ENCODE results near the gene ECI1. TPM values are rescaled to one million over a fixed set of nuclear protein-coding genes. Genes with fewer than 3 reads are reported as not detected.

ECI1 gene
- total RNA-seq, 2 donors from 2014 or later, result 113 to 132 TPM

DNA sequence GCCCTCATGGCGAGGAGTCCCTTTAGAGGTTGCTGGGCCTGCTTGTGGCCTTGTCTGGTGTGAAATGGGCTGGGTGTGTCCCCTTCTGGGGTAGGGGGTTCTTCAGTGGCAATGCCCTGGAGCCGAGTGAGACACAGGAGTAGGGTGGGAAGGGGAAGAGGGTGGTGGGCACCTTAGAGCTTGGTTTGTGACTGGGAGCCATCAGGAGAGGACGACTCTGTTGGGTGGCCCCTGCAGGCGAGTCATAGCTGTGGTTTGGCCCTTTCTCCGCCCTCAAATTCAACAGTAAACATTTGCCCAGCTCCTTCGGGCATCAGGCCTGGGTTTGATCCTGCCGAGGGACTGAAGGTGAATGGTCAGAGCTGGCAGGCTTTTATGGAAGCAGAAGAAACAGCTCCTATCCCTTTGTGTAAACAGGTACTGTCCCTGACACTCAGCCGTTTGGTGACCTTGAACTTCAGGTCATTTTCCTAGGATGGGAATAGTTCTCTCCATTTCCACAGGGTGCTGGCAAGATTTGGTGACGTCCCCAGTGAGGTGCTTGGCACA is 25.1 kb downstream of the ECI1 start:
- DNase-seq (peak in 1 of 2 donors; percentile 36), ATAC-seq (no peak)
- intact Hi-C loops (cut with DNase I, micrococcal nuclease), result no loop called here

GRCh38 chr16:2223942-2224486 is 27.4 kb downstream of the ECI1 start:
- intact Hi-C loops (cut with DNase I, micrococcal nuclease), result no loop called here
- ATAC-seq, result peak; percentile 64
- peak; percentile 70 to 82 for DNase-seq

DNA sequence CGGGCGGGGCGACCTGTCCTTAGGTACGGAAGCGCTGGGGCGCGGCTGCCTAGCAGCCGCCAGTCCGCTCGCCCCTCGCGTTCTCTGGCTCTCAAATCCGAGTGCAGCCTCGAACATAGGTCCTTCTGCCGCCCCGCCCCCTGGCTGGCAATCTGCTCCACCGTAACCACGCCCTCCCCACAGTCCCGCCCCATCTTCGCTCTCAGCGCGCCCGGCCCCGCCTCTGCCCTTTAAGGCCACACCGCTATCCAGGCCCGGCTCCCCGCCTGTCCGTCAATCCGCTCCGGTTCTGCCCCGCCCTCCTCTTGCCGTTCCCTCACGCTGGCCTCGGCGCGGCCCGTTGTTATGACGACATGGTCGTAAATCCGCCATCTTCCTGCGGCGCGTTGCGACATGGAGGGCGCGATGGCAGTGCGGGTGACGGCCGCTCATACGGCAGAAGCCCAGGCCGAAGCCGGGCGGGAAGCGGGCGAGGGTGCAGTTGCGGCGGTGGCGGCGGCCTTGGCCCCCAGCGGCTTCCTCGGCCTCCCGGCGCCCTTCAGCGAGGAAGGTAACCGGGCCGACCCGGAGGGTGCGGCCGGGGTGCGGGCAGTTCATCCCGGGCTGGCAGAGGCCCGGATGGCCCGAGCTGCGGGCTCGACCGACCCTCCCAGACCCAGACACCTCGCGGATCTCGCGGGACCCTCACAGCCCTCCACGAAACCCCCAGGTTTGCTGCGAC is 28.0 kb downstream of the ECI1 start, which contains the start of gene E4F1:
Gene E4F1 (plus strand): TSS at position 371 of the 721 bp plus-strand sequence. CDS start 23 bp downstream, at position 394.
- intact Hi-C loops (cut with DNase I, micrococcal nuclease), result no loop called here
- peak; percentile 100 for DNase-seq
- ATAC-seq, result peak; percentile 91

DNA sequence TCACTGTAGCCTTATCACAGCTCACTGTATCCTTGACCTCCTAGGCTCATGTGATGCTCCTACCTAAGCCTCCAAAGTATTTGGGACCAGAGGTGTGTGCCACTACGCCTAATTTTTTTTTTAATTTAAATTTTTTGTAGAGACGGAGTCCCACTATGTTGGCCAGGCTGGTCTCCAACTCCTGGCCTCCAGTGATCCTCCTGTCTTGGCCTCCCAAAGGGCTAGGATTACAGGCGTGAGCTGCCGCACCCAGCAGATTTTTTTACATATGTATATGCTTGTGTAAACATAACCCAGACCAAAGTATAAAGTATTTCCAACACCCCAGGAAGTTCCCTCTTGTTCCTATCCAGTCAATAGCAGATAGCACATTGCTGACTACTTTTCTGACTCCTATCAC is 35.1 kb downstream of the ECI1 start:
- ATAC-seq (no peak), DNase-seq (no peak)
- intact Hi-C loops (cut with DNase I, micrococcal nuclease), result no loop called here

GRCh38 chr16:2214719-2214968 is 36.7 kb downstream of the ECI1 start, which contains the start of gene PGP:
Gene PGP, minus strand, starts transcription at chr16:2214840. Its CDS starts 63 bp downstream, at chr16:2214777.
- intact Hi-C loops (cut with DNase I, micrococcal nuclease), result no loop called here
- DNase-seq (no peak), ATAC-seq (no peak)

DNA sequence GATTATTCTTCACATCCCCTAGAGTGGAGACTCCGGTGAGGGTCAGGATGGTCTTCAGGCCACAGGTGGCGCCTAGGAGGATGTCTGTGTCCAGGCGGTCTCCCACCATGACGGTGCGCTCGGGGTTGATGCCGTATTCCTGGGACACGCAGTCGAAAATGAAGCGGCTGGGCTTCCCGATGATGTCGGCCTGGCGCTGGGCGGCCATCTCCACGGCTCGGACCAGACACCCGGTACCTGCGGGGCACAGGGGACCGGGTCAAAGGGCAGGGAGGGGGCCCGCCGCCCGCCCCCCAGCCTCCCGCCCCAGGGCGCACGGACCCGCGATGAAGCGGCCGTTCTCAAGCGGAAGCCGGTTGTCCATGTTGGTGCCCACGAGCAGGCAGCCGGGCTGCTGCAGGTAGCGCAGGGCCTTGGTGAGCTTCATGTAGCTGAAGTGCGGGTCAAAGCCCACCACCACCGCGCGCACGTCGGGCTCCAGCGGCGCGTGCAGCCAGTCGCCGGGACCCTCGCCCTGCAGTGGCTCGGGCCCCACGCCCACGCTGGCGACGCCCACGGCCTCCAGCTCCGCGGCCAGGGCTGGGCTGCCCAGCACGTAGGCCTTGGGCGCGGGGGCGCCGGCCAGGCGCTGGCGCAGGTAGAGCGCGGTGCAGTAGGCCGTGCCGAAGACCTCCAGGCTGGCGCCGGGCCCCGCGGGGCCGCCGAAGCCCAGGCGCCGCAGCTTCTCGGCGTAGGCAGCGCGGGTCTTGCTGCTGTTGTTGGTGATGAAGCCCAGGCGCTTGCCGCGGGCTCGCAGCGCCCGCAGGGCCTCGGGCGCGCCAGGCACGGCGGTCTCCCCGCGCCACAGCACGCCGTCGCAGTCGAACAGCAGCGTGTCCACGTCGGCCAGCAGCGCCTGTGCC is 37.3 kb downstream of the ECI1 start:
- ATAC-seq (no peak), DNase-seq (no peak)
- intact Hi-C loops (cut with DNase I, micrococcal nuclease), result no loop called here

GRCh38 chr16:2212362-2213324 is 38.7 kb downstream of the ECI1 start:
- DNase-seq (no peak), ATAC-seq (peak; percentile 27)
- intact Hi-C loops (cut with DNase I, micrococcal nuclease), result no loop called here

GRCh38 chr16:2211923-2212347 is 39.5 kb downstream of the ECI1 start:
- DNase-seq, result no peak
- ATAC-seq, result no peak
- intact Hi-C loops (cut with DNase I, micrococcal nuclease), result no loop called here

DNA sequence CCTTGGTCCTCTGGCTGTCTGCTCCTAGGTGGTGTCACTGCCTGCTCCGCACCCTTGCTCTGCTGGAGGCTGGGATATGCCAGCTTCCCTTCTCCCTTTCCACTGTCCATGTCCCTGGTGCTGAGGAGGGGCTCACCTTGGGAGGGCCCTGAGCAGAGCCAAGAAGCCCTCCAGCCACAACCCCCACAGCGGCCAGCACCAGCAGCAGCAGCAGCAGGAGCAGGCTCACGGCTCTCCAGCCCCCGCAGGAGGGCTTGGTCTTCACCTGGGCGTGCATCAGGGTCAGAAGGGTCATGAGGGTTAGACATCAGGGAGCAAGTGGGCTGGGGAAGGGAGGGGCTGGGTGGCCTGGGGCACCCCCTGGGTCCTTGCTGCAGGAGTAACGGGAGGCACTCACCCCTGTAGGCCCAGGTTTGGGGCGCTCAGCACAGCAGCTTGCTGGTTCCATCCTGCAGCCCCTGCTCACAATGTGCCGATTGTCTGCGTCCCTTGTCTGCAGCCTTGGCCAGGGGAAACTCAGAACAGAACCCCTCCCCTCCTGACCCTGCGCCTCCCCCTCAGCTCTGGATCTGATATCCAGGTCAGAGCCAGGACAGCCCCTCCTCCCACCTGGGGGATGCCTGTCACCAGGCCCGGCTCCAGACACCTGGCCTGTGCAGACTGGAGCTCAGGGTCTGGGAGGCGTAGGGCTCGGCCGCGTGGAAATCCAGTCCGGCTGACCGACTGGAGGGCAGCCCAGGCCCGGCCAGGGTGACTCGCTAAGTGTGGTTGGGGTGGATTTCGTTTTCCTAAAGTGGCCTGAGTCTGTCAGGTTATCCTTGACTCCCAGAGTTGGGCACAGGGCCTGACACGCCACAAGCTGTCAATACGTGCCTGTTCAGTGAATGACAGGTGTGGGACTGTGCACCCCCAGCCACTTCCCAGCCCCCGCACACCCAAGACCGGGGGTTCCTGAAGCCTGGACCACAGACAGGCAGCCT is 40.7 kb downstream of the ECI1 start, which contains the start of gene BRICD5:
Gene BRICD5 (minus strand): TSS at position 478 of the 980 bp plus-strand sequence. CDS start 30 bp downstream, at position 448.
- intact Hi-C loops (cut with DNase I, micrococcal nuclease), result no loop called here
- ATAC-seq (no peak), DNase-seq (no peak)

DNA sequence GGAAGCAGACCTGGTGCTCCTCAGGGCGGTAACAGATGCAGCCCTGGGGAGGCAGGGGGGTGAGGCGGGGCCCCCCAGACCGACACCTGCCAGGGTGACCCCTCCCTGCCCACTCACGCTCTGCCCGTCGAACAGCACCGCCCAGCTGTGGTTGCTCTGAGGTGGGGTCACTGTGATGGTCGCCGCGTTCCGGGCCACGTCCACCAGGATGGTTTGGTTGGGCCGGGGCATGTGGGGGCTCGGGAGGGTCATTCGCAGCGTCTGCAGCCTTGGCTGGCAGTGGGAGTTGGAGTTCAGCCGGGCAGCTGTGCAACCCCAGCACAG is 41.4 kb downstream of the ECI1 start:
- no peak for DNase-seq
- ATAC-seq, result no peak
- intact Hi-C loops (cut with DNase I, micrococcal nuclease), result no loop called here

DNA sequence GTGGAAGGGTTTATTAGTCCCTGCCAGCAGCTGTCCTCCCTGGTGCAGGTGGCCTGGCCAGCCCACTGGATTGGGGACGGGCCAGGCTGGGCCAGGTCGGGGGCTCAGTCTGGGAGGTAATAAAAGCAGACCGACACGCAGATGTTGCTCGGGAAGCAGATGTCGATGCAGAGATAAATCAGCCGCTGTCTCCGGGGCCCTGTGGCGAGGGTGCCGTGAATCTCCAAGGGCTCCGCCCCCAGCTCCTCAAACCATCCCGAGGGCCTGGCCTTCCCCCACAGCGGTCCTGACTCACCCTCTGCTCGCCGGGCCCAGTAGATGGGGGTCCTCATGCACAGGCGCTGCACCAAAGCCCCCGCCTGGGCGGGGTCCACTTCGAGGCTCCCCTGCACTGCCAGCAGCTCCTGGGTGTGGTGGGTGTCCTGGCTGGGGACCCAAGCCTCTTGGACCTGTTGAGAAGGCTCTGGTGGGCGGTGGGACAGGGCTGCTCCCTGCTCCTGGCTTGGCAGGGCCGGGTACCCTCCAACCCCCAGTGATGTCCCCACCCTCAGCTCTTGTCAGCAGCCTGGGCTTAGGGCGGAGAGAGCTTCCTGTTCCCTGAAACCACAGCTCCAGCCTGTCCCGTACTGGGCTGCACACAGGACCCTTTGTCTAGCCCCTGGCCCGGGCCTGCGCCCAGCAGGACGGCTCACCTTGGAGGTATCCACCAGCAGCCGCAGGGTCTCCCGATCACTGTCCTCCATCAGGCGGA is 42.0 kb downstream of the ECI1 start:
- DNase-seq (no peak), ATAC-seq (no peak)
- intact Hi-C loops (cut with DNase I, micrococcal nuclease), result no loop called here

DNA sequence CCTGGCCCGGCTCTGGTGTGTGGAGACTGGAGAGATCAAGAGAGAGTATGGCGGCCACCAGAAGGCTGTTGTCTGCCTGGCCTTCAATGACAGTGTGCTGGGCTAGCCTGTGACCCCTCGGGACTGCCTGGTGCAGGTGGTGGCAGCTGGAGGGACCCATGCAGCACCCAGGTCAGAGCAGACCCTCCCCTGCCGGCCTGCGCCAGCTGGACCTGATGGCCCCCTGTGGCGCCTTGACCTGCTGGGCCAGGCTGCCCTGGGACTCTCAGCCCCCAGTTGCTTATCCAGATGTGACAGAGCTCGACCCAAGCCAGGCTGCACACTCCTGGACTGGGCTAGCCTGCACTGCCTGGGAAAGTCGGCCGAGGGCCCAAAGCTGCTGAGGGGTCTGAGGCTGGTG is 42.6 kb downstream of the ECI1 start:
- no peak for DNase-seq
- no peak for ATAC-seq
- intact Hi-C loops (cut with DNase I, micrococcal nuclease), result no loop called here

GRCh38 chr16:2208308-2208707 is 43.1 kb downstream of the ECI1 start:
- no peak for DNase-seq
- intact Hi-C loops (cut with DNase I, micrococcal nuclease), result no loop called here
- no peak for ATAC-seq

GRCh38 chr16:2207872-2208271 is 43.5 kb downstream of the ECI1 start:
- ATAC-seq (no peak), DNase-seq (no peak)
- intact Hi-C loops (cut with DNase I, micrococcal nuclease), result no loop called here

DNA sequence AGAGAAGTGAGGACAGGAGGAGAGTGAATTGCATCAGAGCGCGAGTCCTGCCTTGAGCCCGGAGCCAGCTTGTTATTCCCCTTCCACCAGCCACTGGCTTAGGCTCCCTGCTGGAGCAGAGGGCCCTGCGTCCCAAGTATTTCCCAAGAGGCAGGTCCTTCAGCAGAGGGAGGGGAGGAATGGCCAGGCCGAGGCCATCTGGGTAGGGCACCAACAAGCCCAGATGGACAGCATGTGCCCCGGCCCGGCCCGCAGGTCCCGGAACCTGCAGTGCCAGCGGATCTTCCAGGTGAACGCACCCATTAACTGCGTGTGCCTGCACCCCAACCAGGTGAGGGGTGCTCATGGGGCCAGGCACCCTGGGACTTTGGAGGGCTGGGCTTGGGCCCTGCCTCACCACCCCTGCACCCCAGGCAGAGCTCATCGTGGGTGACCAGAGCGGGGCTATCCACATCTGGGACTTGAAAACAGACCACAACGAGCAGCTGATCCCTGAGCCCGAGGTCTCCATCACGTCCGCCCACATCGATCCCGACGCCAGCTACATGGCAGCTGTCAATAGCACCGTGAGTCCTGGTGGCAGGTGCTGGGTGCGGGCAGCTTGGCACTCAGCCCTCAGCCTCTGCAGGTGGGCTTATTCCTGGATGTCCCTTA is 44.5 kb downstream of the ECI1 start:
- DNase-seq (no peak), ATAC-seq (no peak)
- intact Hi-C loops (cut with DNase I, micrococcal nuclease), result no loop called here

DNA sequence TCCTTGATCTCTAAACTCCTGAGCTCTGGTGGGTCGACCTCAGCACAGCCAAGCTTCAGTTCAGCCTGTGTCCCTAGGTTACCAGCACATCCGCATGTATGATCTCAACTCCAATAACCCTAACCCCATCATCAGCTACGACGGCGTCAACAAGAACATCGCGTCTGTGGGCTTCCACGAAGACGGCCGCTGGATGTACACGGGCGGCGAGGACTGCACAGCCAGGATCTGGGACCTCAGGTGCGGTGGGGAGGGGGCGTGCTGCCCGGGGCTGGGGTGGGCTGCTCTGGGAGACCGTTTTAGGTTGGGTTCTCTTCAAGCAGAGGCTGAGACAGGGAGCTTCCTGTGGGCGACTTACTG is 45.0 kb downstream of the ECI1 start:
- ATAC-seq (no peak), DNase-seq (no peak)
- intact Hi-C loops (cut with DNase I, micrococcal nuclease), result no loop called here

Measured in left colon (tissue), 2 donors.